OCI-LY3 (cell line): ENCODE measurements around the gene ATP9A.

Experiments used
- H2AFZ ChIP-seq: fragments of 200-600, 300-600 bp; shearing (Covaris generic); 2 replicates; pipeline ENCODE4 v1.6.0; 2014; ENCODE audit warnings: antibody characterized with exemption, low read depth, low read length
- H3K27ac ChIP-seq: fragments of 200-600, 300-600 bp; sonication (generic); 2 replicates; pipeline ENCODE4 v1.5.1; 2014; ENCODE audit warnings: mild to moderate bottlenecking, low read length, moderate library complexity, mixed read lengths
- H3K27me3 ChIP-seq: fragments of 200-600, 300-600 bp; sonication (generic); 2 replicates; pipeline ENCODE4 v1.6.1; 2014; ENCODE audit warnings: low read depth, low read length, mixed read lengths
- H3K36me3 ChIP-seq: fragments of 200-600, 300-600 bp; sonication (generic); replicated peaks from 2 replicates; pipeline ENCODE3; 2014; ENCODE audit warnings: low read depth, low read length, mixed read lengths
- H3K4me1 ChIP-seq: fragments of 300-600, 200-600 bp; sonication (generic); 2 replicates; pipeline ENCODE4 v1.6.1; 2014; ENCODE audit warnings: low read length, mixed read lengths
- H3K4me2 ChIP-seq: fragments of 200-600, 300-600 bp; sonication (generic); 2 replicates; pipeline ENCODE4 v1.6.1; 2014; ENCODE audit warnings: low read length, mixed read lengths
- H3K4me3 ChIP-seq: fragments of 300-600, 200-600 bp; sonication (generic); 2 replicates; pipeline ENCODE4 v1.5.1; 2014; ENCODE audit warnings: antibody characterized with exemption, mild to moderate bottlenecking, low read length, moderate library complexity
- H3K79me2 ChIP-seq: fragments of 300-600, 200-600 bp; shearing (Covaris generic); 2 replicates; pipeline ENCODE4 v1.6.1; 2014; ENCODE audit warnings: mild to moderate bottlenecking, low read length, mixed read lengths
- H3K9ac ChIP-seq: fragments of 300-600, 200-600 bp; shearing (Covaris generic); 2 replicates; pipeline ENCODE4 v1.6.0; 2014; ENCODE audit warnings: mild to moderate bottlenecking, low read length, moderate library complexity
- H3K9me3 ChIP-seq: fragments of 200-600, 300-600 bp; shearing (Covaris generic); 2 replicates; pipeline ENCODE4 v1.6.1; 2014; ENCODE audit warnings: low read length, mixed read lengths; ENCODE audit not compliant: insufficient read depth
- H4K20me1 ChIP-seq: fragments of 200-600, 300-600 bp; sonication (generic); 2 replicates; pipeline ENCODE4 v1.6.1; 2016; ENCODE audit warnings: low read length, mixed read lengths; ENCODE audit not compliant: insufficient read depth
- CTCF ChIP-seq: fragments of 200-600, 300-600 bp; sonication (generic); IDR thresholded peaks from 2 replicates; pipeline ENCODE4 v1.5.1; 2014; ENCODE audit warnings: antibody characterized with exemption, low read length, low read depth
- EZH2phosphoT487 ChIP-seq: fragments of 200-600 bp; shearing (Covaris generic); IDR thresholded peaks from 2 replicates; pipeline ENCODE4 v1.6.1; 2018; ENCODE audit warnings: antibody characterized with exemption, mixed run types, low read depth

The ATP9A gene

GRCh38 chr20:51696304-51697071 lies 71.7 kb downstream of the ATP9A start:
- Histone ChIP-seq H3K79me2 (no peaks in the 10 kb centered on the region), H3K4me2 (no peak overlapping the region), H3K4me3 (no peak overlapping the region), H3K27me3 (peaks cover 30% of the 10 kb centered on the region), H3K9me3 (no peaks in the 10 kb centered on the region), H3K36me3 (no peaks in the 10 kb centered on the region), H3K27ac (no peak overlapping the region), H3K4me1 (no peaks in the 10 kb centered on the region), H2AFZ (0 out of 2 replicates have a peak overlapping the region, but pooled peaks have one; percentile 4), H3K9ac (no peak overlapping the region), H4K20me1 (no peaks in the 10 kb centered on the region)
- TF ChIP-seq EZH2phosphoT487 (no peak), CTCF (no peak)

- no peaks in the 10 kb centered on the region for H3K79me2 ChIP-seq
- 0 out of 2 replicates have a peak overlapping the region, but pooled peaks have one; percentile 1 for H2AFZ ChIP-seq
- peaks cover 30% of the 10 kb centered on the region for H3K27me3 ChIP-seq
- H3K9me3 ChIP-seq = no peaks in the 10 kb centered on the region
- no peaks in the 10 kb centered on the region for H3K4me1 ChIP-seq
- H3K4me2 ChIP-seq = no peak overlapping the region
- no peak for TF ChIP-seq CTCF
- no peak for TF ChIP-seq EZH2phosphoT487
- H4K20me1 ChIP-seq = no peaks in the 10 kb centered on the region
- H3K4me3 ChIP-seq = no peak overlapping the region
- H3K36me3 ChIP-seq = no peaks in the 10 kb centered on the region
- no peak overlapping the region for H3K9ac ChIP-seq
- H3K27ac ChIP-seq = no peak overlapping the region
Measured at GRCh38 chr20:51695574-51696303, 72.5 kb downstream of the ATP9A start.

GRCh38 chr20:51692806-51693400 lies 75.3 kb downstream of the ATP9A start:
- Histone ChIP-seq H3K27me3 (peaks cover 25% of the 10 kb centered on the region), H3K27ac (no peak overlapping the region), H3K79me2 (no peaks in the 10 kb centered on the region)

More at GRCh38 chr20:51692806-51693400, 75.3 kb downstream of the ATP9A start:
- Histone ChIP-seq H3K9me3 (no peaks in the 10 kb centered on the region), H4K20me1 (no peaks in the 10 kb centered on the region), H3K4me2 (no peak overlapping the region), H2AFZ (no peak overlapping the region), H3K9ac (no peak overlapping the region), H3K4me3 (no peak overlapping the region), H3K36me3 (no peaks in the 10 kb centered on the region), H3K4me1 (no peaks in the 10 kb centered on the region)
- TF ChIP-seq EZH2phosphoT487 = no peak
- no peak for TF ChIP-seq CTCF
